GM23248 (cell line): ENCODE measurements around the gene GREB1. TPM values are rescaled to one million over a fixed set of nuclear protein-coding genes. Genes with fewer than 3 reads are reported as not detected.

ENCODE experiments used
- DNase-seq: peaks from one replicate; pipeline ENCODE4 v3.0.0-alpha.2; 2015
- H2AFZ ChIP-seq: fragments of 200-600 bp; sonication (generic); 2 replicates; pipeline ENCODE4 v1.6.1; 2016; ENCODE audit warnings: antibody characterized with exemption
- H3F3A ChIP-seq: fragments of 200-600 bp; sonication (generic); 2 replicates; pipeline ENCODE4 v1.6.1; 2016; ENCODE audit warnings: mild to moderate bottlenecking, antibody characterized with exemption, mixed run types; ENCODE audit not compliant: insufficient read depth
- H3K27ac ChIP-seq: fragments of 200-600 bp; sonication (generic); 2 replicates; pipeline ENCODE4 v1.5.1; 2016; ENCODE audit warnings: mild to moderate bottlenecking
- H3K27me3 ChIP-seq: fragments of 200-600 bp; sonication (generic); replicated peaks from 2 replicates; pipeline ENCODE4 v1.6.1; 2016; ENCODE audit warnings: mild to moderate bottlenecking; ENCODE audit not compliant: insufficient read depth
- H3K36me3 ChIP-seq: fragments of 200-600 bp; sonication (generic); 2 replicates; pipeline ENCODE4 v1.6.1; 2016; ENCODE audit warnings: low read depth, mild to moderate bottlenecking
- H3K4me1 ChIP-seq: fragments of 200-600 bp; sonication (generic); 2 replicates; pipeline ENCODE4 v1.6.1; 2016; ENCODE audit warnings: mild to moderate bottlenecking; ENCODE audit not compliant: insufficient read depth
- H3K4me2 ChIP-seq: fragments of 200-600 bp; sonication (generic); one replicate; pipeline ENCODE4 v1.6.1; 2016; ENCODE audit warnings: mild to moderate bottlenecking; ENCODE audit not compliant: unreplicated experiment
- H3K4me3 ChIP-seq: fragments of 200-600 bp; sonication (generic); 2 replicates; pipeline ENCODE4 v1.5.1; 2016; ENCODE audit warnings: mild to moderate bottlenecking
- H3K79me2 ChIP-seq: fragments of 200-600 bp; sonication (generic); 2 replicates; pipeline ENCODE4 v1.6.1; 2016; ENCODE audit warnings: mild to moderate bottlenecking; ENCODE audit not compliant: insufficient read depth
- H3K9ac ChIP-seq: fragments of 200-600 bp; sonication (generic); 2 replicates; pipeline ENCODE4 v1.6.1; 2016; ENCODE audit warnings: mild to moderate bottlenecking
- H3K9me2 ChIP-seq: fragments of 200-600 bp; sonication (generic); 2 replicates; pipeline ENCODE4 v1.6.1; 2016; ENCODE audit warnings: mixed run types, mild to moderate bottlenecking, moderate library complexity; ENCODE audit not compliant: insufficient read depth
- H3K9me3 ChIP-seq: fragments of 200-600 bp; sonication (generic); one replicate; pipeline ENCODE4 v1.6.1; 2017; ENCODE audit warnings: low read depth
- H4K20me1 ChIP-seq: fragments of 200-600 bp; sonication (generic); 2 replicates; pipeline ENCODE4 v1.6.0; 2016; ENCODE audit not compliant: insufficient read depth
- EZH2 ChIP-seq: fragments of 200-600 bp; sonication (generic); IDR thresholded peaks from 2 replicates; pipeline ENCODE4 v1.6.1; 2018; ENCODE audit warnings: antibody characterized with exemption, mild to moderate bottlenecking; ENCODE audit not compliant: insufficient read depth, poor library complexity, severe bottlenecking
- EZH2phosphoT487 ChIP-seq: fragments of 200-600 bp; sonication (generic); IDR thresholded peaks from 2 replicates; pipeline ENCODE4 v1.6.1; 2018; ENCODE audit warnings: antibody characterized with exemption, moderate library complexity, mild to moderate bottlenecking, low read depth; ENCODE audit not compliant: insufficient read depth
- WGBS, 2 experiments: methylation state at CpG; one replicate each; pipeline ENCODE4 v1.1.6; 2015 to 2017; ENCODE audit warnings: low lambda C conversion rate in 2 of 2, low coverage in 1 of 2; ENCODE audit errors: missing lambda C conversion rate in 2 of 2; 5-methylcytosine and 5-hydroxymethylcytosine counted together
- in situ Hi-C: fragments of 300-500 bp; cut with MboI; formaldehyde crosslinking; loops from 2 replicates; pipeline ENCODE4 v1.15.0; 2020
- polyA plus RNA-seq: library from polyadenylated mRNA; unstranded; fragments of >200 nt; fragmentation: Nextera tagmentation; extraction: Ambion mirVana; gene quantifications from 2 replicates; pipeline ENCODE4 v1.2.1, GENCODE V29; 2016
- total RNA-seq: library from RNA; depleted of rRNA; stranded (reverse); fragments of >200 nt; shearing (Covaris generic); gene quantifications from 2 replicates; pipeline ENCODE4 v1.2.3, GENCODE V29; 2014

Gene GREB1
- total and polyA plus RNA-seq, 2 experiments from 2014 or later, result not detected

- no peak for DNase-seq
- H3K27me3 ChIP-seq, result peaks cover 31% of the 10 kb centered on the region
- TF ChIP-seq EZH2phosphoT487, result no peak
- no peak for TF ChIP-seq EZH2
Observed at GRCh38 chr2:11655495-11655894, 121.7 kb downstream of the GREB1 start.

GRCh38 chr2:11656252-11656651, 122.4 kb downstream of the GREB1 start:
- Histone ChIP-seq H2AFZ (no peak overlapping the region), H3K4me3 (no peak overlapping the region), H3K9me2 (no peaks in the 10 kb centered on the region), H3K9ac (no peak overlapping the region), H3K79me2 (no peaks in the 10 kb centered on the region), H4K20me1 (no peaks in the 10 kb centered on the region), H3K4me2 (no peak overlapping the region), H3F3A (no peaks in the 10 kb centered on the region), H3K4me1 (no peaks in the 10 kb centered on the region), H3K27ac (no peak overlapping the region), H3K27me3 (peaks cover 32% of the 10 kb centered on the region), H3K9me3 (no peaks in the 10 kb centered on the region), H3K36me3 (no peaks in the 10 kb centered on the region)
- WGBS, 2 experiments, result 26 to 41% methylated on average over 1 of the region's 1 CpG
- no peak for TF ChIP-seq EZH2
- TF ChIP-seq EZH2phosphoT487, result no peak
- in situ Hi-C loops, result no loop called here
- DNase-seq, result no peak

More at GRCh38 chr2:11655495-11655894, 121.7 kb downstream of the GREB1 start:
- no peak overlapping the region for H3K4me3 ChIP-seq
- no peaks in the 10 kb centered on the region for H3K9me2 ChIP-seq
- H3K9ac ChIP-seq, result no peak overlapping the region
- in situ Hi-C loops, result no loop called here
- H3F3A ChIP-seq, result no peaks in the 10 kb centered on the region
- WGBS, 2 experiments, result 26 to 41% methylated on average over 4 of the region's 4 CpGs
- H3K4me1 ChIP-seq, result no peaks in the 10 kb centered on the region
- H3K4me2 ChIP-seq, result no peak overlapping the region
- H3K79me2 ChIP-seq, result no peaks in the 10 kb centered on the region
- H3K36me3 ChIP-seq, result no peaks in the 10 kb centered on the region
- no peak overlapping the region for H3K27ac ChIP-seq
- H3K9me3 ChIP-seq, result no peaks in the 10 kb centered on the region
- H4K20me1 ChIP-seq, result no peaks in the 10 kb centered on the region
- no peak overlapping the region for H2AFZ ChIP-seq

- Histone ChIP-seq H3K9ac (no peak overlapping the region), H3K27me3 (peaks cover 33% of the 10 kb centered on the region), H3K27ac (no peak overlapping the region), H3K4me3 (no peak overlapping the region), H3K4me2 (no peak overlapping the region), H3K9me2 (no peaks in the 10 kb centered on the region), H3K4me1 (no peaks in the 10 kb centered on the region), H3K9me3 (no peaks in the 10 kb centered on the region), H4K20me1 (no peaks in the 10 kb centered on the region), H3K79me2 (no peaks in the 10 kb centered on the region), H3K36me3 (no peaks in the 10 kb centered on the region), H2AFZ (no peak overlapping the region), H3F3A (no peaks in the 10 kb centered on the region)
- in situ Hi-C loops, result no loop called here
- TF ChIP-seq EZH2 (no peak), EZH2phosphoT487 (no peak)
- 70 to 80% methylated on average over 30 to 31 of the region's 31 CpGs for WGBS, 2 experiments
- DNase-seq, result no peak
Observed at GRCh38 chr2:11656671-11657101, 122.8 kb downstream of the GREB1 start.

- 66 to 68% methylated on average over 11 of the region's 11 CpGs for WGBS, 2 experiments
- Histone ChIP-seq H3K9me3 (no peaks in the 10 kb centered on the region), H3K4me3 (no peak overlapping the region), H3F3A (no peaks in the 10 kb centered on the region), H3K27ac (no peak overlapping the region), H3K4me1 (no peaks in the 10 kb centered on the region), H3K9me2 (no peaks in the 10 kb centered on the region), H4K20me1 (no peaks in the 10 kb centered on the region), H3K36me3 (no peaks in the 10 kb centered on the region), H3K27me3 (peaks cover 29% of the 10 kb centered on the region), H3K4me2 (no peak overlapping the region), H2AFZ (no peak overlapping the region), H3K79me2 (no peaks in the 10 kb centered on the region), H3K9ac (no peak overlapping the region)
- in situ Hi-C loops, result no loop called here
- no peak for TF ChIP-seq EZH2
- no peak for TF ChIP-seq EZH2phosphoT487
- DNase-seq, result no peak
Observed at GRCh38 chr2:11657195-11657594, 123.3 kb downstream of the GREB1 start.

- DNase-seq, result no peak
- Histone ChIP-seq H2AFZ (no peak overlapping the region), H3K9ac (no peak overlapping the region), H3K4me2 (no peak overlapping the region), H4K20me1 (no peaks in the 10 kb centered on the region), H3K4me3 (no peak overlapping the region), H3F3A (no peaks in the 10 kb centered on the region), H3K79me2 (no peaks in the 10 kb centered on the region), H3K27me3 (peaks cover 25% of the 10 kb centered on the region), H3K27ac (no peak overlapping the region), H3K4me1 (no peaks in the 10 kb centered on the region), H3K36me3 (no peaks in the 10 kb centered on the region), H3K9me3 (no peaks in the 10 kb centered on the region), H3K9me2 (no peaks in the 10 kb centered on the region)
- 59 to 60% methylated on average over 11 of the region's 11 CpGs for WGBS, 2 experiments
- TF ChIP-seq EZH2, result no peak
- no peak for TF ChIP-seq EZH2phosphoT487
- in situ Hi-C loops, result no loop called here
Observed at GRCh38 chr2:11657646-11658045, 123.8 kb downstream of the GREB1 start.
